Activated CD4-positive, alpha-beta T cell treated with anti-CD3 and anti-CD28 coated beads for 36 hours (primary cell): ENCODE data around the gene USP47. TPM values are rescaled to one million over a fixed set of nuclear protein-coding genes. Genes with fewer than 3 reads are reported as not detected.

Experiments used
- ATAC-seq: fragments of 200-7000 bp; cut with Tn5 transposase; one replicate; pipeline ENCODE4 v1.10.0; 2021; ENCODE audit warnings: mild to moderate bottlenecking, moderate library complexity
- CTCF ChIA-PET: fragments of 350-600 bp; sonication (Branson Sonifier 250); formaldehyde crosslinking; loops from one replicate; lab custom pipeline; 2021; ENCODE audit warnings: antibody characterized with exemption; lab: Charles Lee
- POLR2A ChIA-PET: fragments of 350-600 bp; sonication (Branson Sonifier 250); formaldehyde crosslinking; loops from one replicate; lab custom pipeline; 2021; ENCODE audit warnings: antibody characterized with exemption, inconsistent platforms; lab: Charles Lee
- DNase-seq: peaks from one replicate; pipeline ENCODE4 v3.0.0-alpha.2; 2020
- H3K27ac Mint-ChIP-seq: one replicate; pipeline ENCODE4 v1.8.0; 2021; ENCODE audit warnings: mixed read lengths
- H3K27me3 Mint-ChIP-seq: one replicate; pipeline ENCODE4 v1.8.0; 2021; ENCODE audit warnings: mixed read lengths
- H3K36me3 Mint-ChIP-seq: one replicate; pipeline ENCODE4 v1.8.0; 2021; ENCODE audit warnings: low read depth, mixed read lengths
- H3K4me1 Mint-ChIP-seq: one replicate; pipeline ENCODE4 v1.8.0; 2021; ENCODE audit warnings: mixed read lengths
- H3K4me3 Mint-ChIP-seq: one replicate; pipeline ENCODE4 v1.8.0; 2021; ENCODE audit warnings: mild to moderate bottlenecking, moderate library complexity, mixed read lengths
- H3K9me3 Mint-ChIP-seq: one replicate; pipeline ENCODE4 v1.8.0; 2021; ENCODE audit warnings: low read depth, mixed read lengths
- intact Hi-C, 2 experiments: fragments of 100-400 bp; cut with DNase I in 1 of 2; cut with micrococcal nuclease in 1 of 2; formaldehyde crosslinking; loops; one replicate each; pipeline versions ENCODE4 v1.14.2 to v1.15.1; 2022 to 2024; cut with DNase I, micrococcal nuclease
- total RNA-seq, 2 experiments: library from RNA; stranded (reverse); gene quantifications; one replicate each; pipeline ENCODE4 v1.2.3, GENCODE V29; 2021

The USP47 gene
- total RNA-seq, 2 experiments from 2014 or later = 43.3 to 56.3 TPM

DNA sequence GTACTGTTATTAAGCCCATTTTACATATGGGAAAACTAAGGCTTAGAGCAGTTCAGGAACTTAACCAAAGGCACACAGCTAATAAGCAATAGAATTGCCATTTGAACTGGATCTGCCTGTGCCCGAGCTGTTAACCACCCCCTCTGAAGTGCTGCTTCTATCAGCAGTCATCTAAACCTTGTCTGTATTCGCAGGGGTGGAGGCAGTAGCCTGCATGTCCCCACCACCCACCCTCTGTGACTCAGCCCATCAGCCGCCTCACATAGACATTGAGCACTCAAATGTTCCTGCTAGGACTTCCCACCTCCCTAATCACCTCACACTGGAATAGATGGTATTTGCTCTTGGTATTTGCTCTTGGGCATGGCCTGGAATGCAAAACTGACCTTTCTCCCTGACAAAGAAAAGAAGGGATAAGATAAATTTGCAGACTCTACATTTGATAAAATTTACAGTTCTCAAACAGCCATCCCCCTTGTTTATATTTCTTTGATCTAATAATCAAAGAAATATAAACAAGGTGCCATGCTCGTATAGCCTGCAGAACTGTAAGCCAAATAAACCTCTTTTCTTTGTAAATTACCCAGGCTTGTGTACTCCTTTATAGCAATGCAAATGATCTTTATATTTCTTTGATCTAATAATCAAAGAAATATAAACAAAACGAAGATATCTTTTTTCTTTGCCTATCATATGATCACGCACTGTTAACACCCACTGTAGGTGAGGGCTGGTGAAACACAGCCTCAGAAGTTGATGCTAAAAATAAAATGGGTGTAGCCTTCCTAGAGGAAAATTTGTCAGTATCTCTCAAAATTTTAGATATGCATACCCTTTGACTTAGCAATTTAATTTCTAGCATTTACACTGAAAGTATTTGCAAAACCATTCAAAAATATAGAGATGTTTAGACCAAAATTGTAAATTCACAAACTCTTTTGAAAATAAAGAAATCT lies 150.8 kb downstream of the USP47 start:
- CTCF ChIA-PET = no interaction called here
- H3K27ac Mint-ChIP-seq = no peak overlapping the region
- peaks cover 5% of the 10 kb centered on the region for H3K4me1 Mint-ChIP-seq

DNA sequence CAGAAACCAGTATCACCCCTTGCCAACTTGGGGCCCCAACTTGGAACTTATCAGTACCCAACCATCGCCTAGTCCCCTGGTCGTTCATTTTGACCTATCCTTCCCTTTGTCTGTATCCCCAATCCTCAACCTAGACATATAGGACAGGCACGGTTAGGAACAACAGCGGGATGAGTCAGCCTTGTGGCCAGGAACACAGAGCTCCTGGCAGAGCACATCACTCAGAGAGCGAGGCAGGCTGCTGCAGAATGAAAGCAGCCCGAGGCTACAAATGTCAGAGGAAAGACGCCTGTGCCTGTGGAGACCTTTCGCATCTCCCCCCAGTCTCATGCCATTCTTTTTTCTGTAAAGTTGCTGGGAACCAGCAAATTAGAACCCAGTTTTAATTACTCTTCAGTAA lies 152.1 kb downstream of the USP47 start:
- DNase-seq = no peak
- CTCF ChIA-PET = no interaction called here
- H3K9me3 Mint-ChIP-seq = no peaks in the 10 kb centered on the region
- H3K27me3 Mint-ChIP-seq = peaks cover 21% of the 10 kb centered on the region
- no peak overlapping the region for H3K27ac Mint-ChIP-seq
- POLR2A ChIA-PET = no interaction called here
- intact Hi-C loops = no loop called here
- no peak overlapping the region for H3K4me3 Mint-ChIP-seq
- H3K4me1 Mint-ChIP-seq = peaks cover 9% of the 10 kb centered on the region
- no peaks in the 10 kb centered on the region for H3K36me3 Mint-ChIP-seq
- ATAC-seq = no peak

More for the DNA sequence above, 150.8 kb downstream of the USP47 start:
- H3K36me3 Mint-ChIP-seq = no peaks in the 10 kb centered on the region
- no peak for DNase-seq
- no peak overlapping the region for H3K4me3 Mint-ChIP-seq
- H3K27me3 Mint-ChIP-seq = peaks cover 16% of the 10 kb centered on the region
- ATAC-seq = no peak
- H3K9me3 Mint-ChIP-seq = no peaks in the 10 kb centered on the region
- POLR2A ChIA-PET = no interaction called here
- intact Hi-C loops = no loop called here

DNA sequence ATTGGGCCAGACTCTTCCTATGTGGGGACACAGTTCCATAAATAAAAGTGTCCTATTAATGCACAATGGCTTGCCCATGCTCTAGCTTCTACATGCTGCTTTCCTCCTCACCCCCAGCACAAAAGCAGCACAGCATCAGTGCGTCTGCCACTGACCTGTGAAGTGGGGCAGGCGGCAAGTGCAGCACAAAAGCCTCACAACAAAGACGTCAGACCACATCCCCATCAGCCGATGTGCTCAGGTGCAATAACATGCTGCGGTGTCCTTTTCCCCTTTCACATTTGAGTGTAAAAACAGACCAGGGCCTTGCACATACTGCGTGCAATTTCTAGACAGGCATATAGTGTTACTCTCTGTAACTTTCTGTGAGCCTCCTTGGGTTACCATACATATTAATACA lies 153.8 kb downstream of the USP47 start:
- ChIA-PET CTCF (interaction anchor here (0.7 to 1.0 kb wide), 2 partner anchors 34 to 171 kb away, joined by 3 to 4 read pairs; no protein-coding TSS in a partner anchor), POLR2A (no interaction called here)
- Mint-ChIP-seq H3K4me3 (no peak overlapping the region), H3K36me3 (no peaks in the 10 kb centered on the region), H3K27me3 (peaks cover 23% of the 10 kb centered on the region), H3K4me1 (peaks cover 11% of the 10 kb centered on the region), H3K9me3 (no peaks in the 10 kb centered on the region), H3K27ac (no peak overlapping the region)
- ATAC-seq = no peak
- intact Hi-C loops = no loop called here
- no peak for DNase-seq

DNA sequence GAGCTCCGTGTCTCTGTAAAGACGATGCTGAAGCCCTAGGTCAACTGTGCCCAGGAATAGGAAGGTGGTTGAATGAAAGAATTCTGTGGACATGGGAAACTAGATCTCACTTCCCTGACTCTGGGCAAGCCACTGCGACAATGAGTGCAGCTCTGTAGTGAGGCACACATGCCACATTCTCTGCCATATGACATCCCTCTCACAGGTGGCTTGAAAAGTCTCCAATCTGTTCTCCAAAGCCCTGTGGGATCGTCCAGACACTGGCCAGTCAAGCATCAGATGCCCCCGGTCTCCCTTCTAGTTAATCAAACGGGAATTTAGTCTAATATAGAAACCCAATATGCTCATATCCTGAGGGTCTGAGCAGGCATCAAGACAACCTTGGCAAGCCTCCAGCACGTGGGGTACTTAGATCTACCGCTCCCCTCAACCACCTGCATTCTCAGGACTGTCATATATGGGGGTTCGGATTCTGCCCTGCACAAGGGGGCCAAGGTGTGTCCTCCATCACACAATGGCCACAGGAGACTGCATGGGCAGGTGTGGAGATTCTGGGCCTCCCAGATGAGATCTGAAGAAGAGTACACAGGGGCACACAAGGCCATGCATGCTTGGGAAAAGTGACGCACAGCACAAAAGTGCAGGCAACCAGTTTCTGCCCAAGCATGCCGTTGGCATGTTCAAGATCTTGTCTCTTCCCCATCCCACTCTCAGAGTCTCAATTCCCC lies 154.7 kb downstream of the USP47 start:
- H3K4me3 Mint-ChIP-seq = no peak overlapping the region
- DNase-seq (no peak), ATAC-seq (no peak)
- H3K27me3 Mint-ChIP-seq = peaks cover 25% of the 10 kb centered on the region
- no peaks in the 10 kb centered on the region for H3K9me3 Mint-ChIP-seq
- intact Hi-C loops = no loop called here
- no peaks in the 10 kb centered on the region for H3K36me3 Mint-ChIP-seq
- peaks cover 11% of the 10 kb centered on the region for H3K4me1 Mint-ChIP-seq
- POLR2A ChIA-PET = no interaction called here
- CTCF ChIA-PET = interaction anchor here (0.9 kb wide), 1 partner anchor 30 kb away, joined by 5 read pairs; no protein-coding TSS in a partner anchor
- no peak overlapping the region for H3K27ac Mint-ChIP-seq

DNA sequence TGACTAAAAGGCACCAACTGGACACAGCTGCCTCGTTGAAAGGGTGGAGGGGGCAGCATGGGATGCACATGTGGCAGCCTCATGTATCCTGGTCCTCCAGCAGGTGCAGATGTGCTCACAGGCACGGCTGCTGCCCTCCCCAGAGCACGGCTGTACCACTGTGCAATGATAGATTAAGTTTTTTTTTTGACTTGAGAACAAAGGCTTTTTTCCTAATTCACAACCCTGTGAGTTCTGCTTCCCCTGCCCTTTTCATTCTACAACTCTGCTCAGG lies 155.2 kb downstream of the USP47 start:
- no peak for DNase-seq
- ATAC-seq = no peak
- ChIA-PET POLR2A (no interaction called here), CTCF (no interaction called here)
- intact Hi-C loops = no loop called here
- Mint-ChIP-seq H3K27ac (no peak overlapping the region), H3K4me3 (no peak overlapping the region), H3K27me3 (peaks cover 27% of the 10 kb centered on the region), H3K36me3 (no peaks in the 10 kb centered on the region), H3K4me1 (peaks cover 11% of the 10 kb centered on the region), H3K9me3 (no peaks in the 10 kb centered on the region)

DNA sequence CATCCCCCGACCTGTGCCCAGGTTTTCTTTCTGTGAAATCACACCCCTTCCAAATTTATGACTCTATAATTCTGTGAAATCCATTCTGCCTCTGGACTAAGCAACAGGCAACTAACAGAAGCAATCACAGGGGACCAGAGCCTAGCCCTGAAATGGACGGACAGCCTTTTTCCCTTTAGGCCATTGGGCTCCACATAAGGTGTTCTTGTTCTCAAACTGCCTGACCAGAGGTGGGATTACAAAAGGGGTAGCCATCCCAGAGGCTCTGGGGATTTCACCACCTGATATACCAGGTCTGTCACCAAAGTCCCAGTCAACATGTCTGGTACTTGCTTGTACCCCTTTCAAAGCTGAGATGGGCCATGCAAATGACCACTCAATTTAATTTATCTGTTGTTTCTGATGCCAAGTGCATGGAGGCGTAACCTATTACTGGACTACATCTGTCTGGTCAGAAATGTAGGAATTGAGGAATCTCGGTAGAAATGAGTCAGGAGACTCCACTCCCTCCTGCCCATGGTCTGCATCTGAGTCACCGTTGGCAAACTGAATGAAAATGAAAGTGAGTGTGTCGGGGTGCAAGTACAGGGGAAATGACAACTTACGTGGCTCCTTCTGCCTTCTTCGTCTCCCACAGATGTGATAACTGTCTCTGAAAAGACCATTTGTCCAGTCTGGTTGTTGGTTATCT lies 156.5 kb downstream of the USP47 start:
- Mint-ChIP-seq H3K27me3 (peaks cover 27% of the 10 kb centered on the region), H3K36me3 (no peaks in the 10 kb centered on the region), H3K27ac (no peak overlapping the region), H3K9me3 (no peaks in the 10 kb centered on the region), H3K4me3 (no peak overlapping the region), H3K4me1 (peaks cover 11% of the 10 kb centered on the region)
- DNase-seq = peak; percentile 29
- ChIA-PET POLR2A (no interaction called here), CTCF (no interaction called here)
- intact Hi-C loops = no loop called here
- ATAC-seq = peak; percentile 84

DNA sequence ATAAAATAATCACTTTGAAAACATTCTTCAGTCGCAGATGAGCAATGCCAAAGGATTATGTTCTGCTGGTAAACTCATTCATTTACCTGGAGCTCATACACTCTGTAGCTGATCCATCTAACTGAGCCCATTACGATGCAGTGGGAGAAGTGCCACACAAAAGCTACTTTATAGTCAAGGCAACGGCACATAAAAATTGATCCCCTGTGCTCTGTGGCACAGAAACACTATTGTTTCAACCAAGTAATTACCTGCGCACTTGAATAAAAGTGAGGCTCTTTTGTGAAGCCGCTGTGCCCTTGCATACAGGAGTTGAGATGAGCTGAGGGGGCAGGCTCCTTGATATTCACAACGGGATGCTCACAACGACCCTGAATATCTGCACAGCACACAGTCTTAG lies 159.4 kb downstream of the USP47 start:
- ChIA-PET CTCF (interaction anchor here (0.7 kb wide), 1 partner anchor 288 kb away, joined by 3 read pairs; no protein-coding TSS in a partner anchor), POLR2A (no interaction called here)
- H3K9me3 Mint-ChIP-seq = no peaks in the 10 kb centered on the region

DNA sequence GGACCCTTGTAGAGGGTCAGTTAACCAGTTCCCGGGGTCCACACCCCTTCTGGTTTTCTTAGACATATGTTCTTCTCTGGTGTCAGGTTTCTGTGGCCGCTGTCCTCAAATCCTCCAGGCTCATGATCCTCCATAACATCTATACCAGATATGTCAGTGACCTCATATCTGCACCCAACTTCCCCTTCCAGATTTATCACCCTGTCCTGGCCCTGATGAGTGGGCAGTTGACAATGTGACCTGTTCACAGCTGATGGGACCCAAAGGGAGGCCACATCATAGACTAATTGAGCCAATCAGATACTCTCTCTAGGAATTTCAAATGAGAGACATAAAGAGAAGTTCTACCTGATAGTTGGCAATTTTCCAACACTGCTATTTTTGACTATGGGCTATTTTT lies 161.6 kb downstream of the USP47 start:
- ATAC-seq (no peak), DNase-seq (no peak)
- Mint-ChIP-seq H3K4me3 (no peak overlapping the region), H3K27me3 (peaks cover 50% of the 10 kb centered on the region), H3K4me1 (peaks cover 11% of the 10 kb centered on the region), H3K36me3 (no peaks in the 10 kb centered on the region), H3K9me3 (no peaks in the 10 kb centered on the region), H3K27ac (no peak overlapping the region)
- intact Hi-C loops = no loop called here
- CTCF ChIA-PET = interaction anchor here (0.6 to 1.0 kb wide), 2 partner anchors 24 to 201 kb away, joined by 3 read pairs; no protein-coding TSS in a partner anchor
- POLR2A ChIA-PET = no interaction called here

More for the DNA sequence above, 159.4 kb downstream of the USP47 start:
- Mint-ChIP-seq H3K4me1 (peaks cover 11% of the 10 kb centered on the region), H3K4me3 (no peak overlapping the region), H3K36me3 (no peaks in the 10 kb centered on the region), H3K27me3 (peaks cover 36% of the 10 kb centered on the region), H3K27ac (no peak overlapping the region)
- no peak for ATAC-seq
- intact Hi-C loops = no loop called here
- DNase-seq = no peak

DNA sequence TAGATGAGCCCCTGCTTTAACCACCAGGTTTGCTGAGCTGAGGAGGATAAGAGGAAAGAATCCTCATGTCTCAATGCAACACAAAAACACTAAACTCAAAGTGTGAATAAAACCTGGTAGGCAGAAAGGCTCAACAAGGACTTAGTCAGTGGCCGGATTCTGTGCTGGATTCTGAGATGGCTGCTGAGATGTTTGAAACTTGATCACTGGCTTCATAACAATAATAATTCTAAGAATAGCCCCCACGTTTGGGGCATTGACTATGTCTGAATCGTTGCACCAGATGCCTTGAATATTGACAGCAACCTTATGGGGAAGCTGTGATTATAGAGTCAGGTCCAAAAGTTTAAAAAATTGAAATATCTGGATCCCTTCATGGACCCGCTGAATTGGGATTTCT lies 162.0 kb downstream of the USP47 start:
- intact Hi-C loops = no loop called here
- Mint-ChIP-seq H3K27ac (no peak overlapping the region), H3K27me3 (peaks cover 50% of the 10 kb centered on the region), H3K4me3 (no peak overlapping the region), H3K9me3 (no peaks in the 10 kb centered on the region), H3K36me3 (no peaks in the 10 kb centered on the region), H3K4me1 (peaks cover 9% of the 10 kb centered on the region)
- CTCF ChIA-PET = interaction anchor here (0.6 to 2.2 kb wide), 6 partner anchors 13 to 1840 kb away, joined by 3 to 8 read pairs (median 3); no protein-coding TSS in a partner anchor
- POLR2A ChIA-PET = no interaction called here
- DNase-seq (no peak), ATAC-seq (no peak)

DNA sequence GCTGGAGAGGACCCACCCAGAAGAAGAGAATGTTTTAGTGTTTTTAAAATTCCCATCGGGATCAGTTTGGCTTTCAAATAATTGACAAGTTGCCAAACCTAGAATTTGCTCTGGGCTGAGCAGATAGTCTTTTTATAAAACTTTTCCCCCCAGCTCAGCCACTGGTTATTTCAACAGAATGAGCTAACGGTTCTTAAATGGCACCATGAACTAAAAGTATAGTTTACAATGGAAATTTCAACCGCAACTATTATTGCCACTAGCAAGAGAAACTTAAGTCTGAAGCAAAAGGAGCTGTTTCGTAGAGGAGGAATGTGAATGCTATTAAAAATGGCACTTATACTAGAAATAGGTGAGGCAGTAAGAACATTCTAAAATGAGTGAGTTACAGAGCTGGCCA lies 163.3 kb downstream of the USP47 start:
- ChIA-PET CTCF (interaction anchor here (0.5 to 2.2 kb wide), 7 partner anchors 14 to 1832 kb away, joined by 3 to 8 read pairs (median 3); no protein-coding TSS in a partner anchor), POLR2A (interaction anchor here (0.7 kb wide), 1 partner anchor 130 kb away, joined by 3 read pairs; no protein-coding TSS in a partner anchor)
- peaks cover 57% of the 10 kb centered on the region for H3K27me3 Mint-ChIP-seq
- no peak overlapping the region for H3K4me3 Mint-ChIP-seq
- no peaks in the 10 kb centered on the region for H3K36me3 Mint-ChIP-seq
- H3K9me3 Mint-ChIP-seq = no peaks in the 10 kb centered on the region
- no peak overlapping the region for H3K27ac Mint-ChIP-seq
- peaks cover 11% of the 10 kb centered on the region for H3K4me1 Mint-ChIP-seq
- no peak for ATAC-seq
- DNase-seq = no peak
- intact Hi-C loops = no loop called here

DNA sequence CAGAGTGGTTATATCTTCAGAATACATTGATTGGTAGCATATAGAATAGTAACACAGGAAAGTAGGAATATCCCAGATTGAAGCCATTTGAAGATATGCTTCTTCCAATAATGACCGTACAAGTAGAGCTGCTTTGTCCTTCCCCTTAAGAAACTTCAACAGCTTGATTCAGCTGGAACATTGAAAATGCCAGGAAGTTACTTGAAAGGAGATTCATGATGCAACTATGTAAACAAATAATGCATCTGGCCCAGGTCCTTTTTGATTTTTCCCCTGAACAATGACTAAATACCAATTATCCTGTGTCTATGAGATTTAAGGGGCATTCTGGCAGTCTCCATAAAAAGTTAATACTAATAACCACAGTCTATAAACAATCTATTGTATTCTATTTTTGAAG lies 163.7 kb downstream of the USP47 start:
- ATAC-seq (no peak), DNase-seq (no peak)
- no peaks in the 10 kb centered on the region for H3K36me3 Mint-ChIP-seq
- ChIA-PET CTCF (interaction anchor here (0.7 to 2.2 kb wide), 5 partner anchors 15 to 990 kb away, joined by 3 to 8 read pairs (median 3); no protein-coding TSS in a partner anchor), POLR2A (no interaction called here)
- H3K27ac Mint-ChIP-seq = no peak overlapping the region
- intact Hi-C loops = no loop called here
- H3K4me1 Mint-ChIP-seq = peaks cover 11% of the 10 kb centered on the region
- H3K27me3 Mint-ChIP-seq = peaks cover 61% of the 10 kb centered on the region
- no peaks in the 10 kb centered on the region for H3K9me3 Mint-ChIP-seq
- no peak overlapping the region for H3K4me3 Mint-ChIP-seq
